NOMO-1 treated with DMSO at 0.1 percent for 48 hours (cell line): Measurements from ENCODE around the gene HAND2.

Experiments
- DNase-seq: peaks from one replicate; lab custom pipeline; 2025; ENCODE audit not compliant: unreplicated experiment; lab: John Stamatoyannopoulos, UW

Gene HAND2

GRCh38 chr4:173503330-173504180 lies 26.5 kb downstream of the HAND2 start:
- peak; percentile 30 for DNase-seq

GRCh38 chr4:173502282-173502681 lies 27.7 kb downstream of the HAND2 start:
- no peak for DNase-seq

- DNase-seq: no peak
Measured at GRCh38 chr4:173501592-173502150, 28.4 kb downstream of the HAND2 start.

DNA sequence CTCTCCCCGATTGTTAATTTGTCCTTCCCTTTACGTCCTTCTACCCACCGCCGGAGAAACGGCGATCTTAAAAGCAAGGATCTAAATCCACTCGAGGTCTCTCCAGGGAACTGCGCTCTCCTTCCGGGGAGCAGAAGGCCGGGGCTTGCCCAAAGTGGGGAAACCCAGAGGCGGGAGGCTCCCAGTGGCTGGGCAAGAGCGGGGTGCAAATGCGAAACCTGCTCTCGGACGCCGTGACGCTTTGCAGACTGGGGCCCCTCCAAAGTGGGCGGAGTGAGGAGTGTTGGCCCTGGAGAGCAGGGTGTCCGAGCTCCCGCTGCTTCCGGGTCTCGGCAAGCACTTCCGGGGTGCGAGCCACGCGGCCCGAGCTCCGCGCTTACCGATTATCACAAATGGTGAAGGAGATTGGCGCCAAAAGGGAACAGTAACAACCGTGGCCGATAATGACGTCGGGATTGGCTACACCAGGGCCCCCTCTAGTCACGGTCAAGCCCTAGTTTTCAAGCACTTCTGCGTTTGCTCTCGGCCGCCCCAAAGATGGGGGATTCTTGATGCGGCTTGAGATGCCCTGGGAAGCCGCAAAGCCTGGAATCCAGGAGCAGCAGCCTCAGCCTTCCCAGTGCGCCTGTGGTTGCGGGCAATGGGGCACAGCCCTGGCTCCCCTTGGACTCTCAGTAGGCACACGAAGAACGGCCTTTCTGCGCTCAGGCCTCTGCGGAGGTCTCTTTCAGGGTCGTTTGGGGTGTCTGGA lies 29.0 kb downstream of the HAND2 start:
- DNase-seq: no peak

DNA sequence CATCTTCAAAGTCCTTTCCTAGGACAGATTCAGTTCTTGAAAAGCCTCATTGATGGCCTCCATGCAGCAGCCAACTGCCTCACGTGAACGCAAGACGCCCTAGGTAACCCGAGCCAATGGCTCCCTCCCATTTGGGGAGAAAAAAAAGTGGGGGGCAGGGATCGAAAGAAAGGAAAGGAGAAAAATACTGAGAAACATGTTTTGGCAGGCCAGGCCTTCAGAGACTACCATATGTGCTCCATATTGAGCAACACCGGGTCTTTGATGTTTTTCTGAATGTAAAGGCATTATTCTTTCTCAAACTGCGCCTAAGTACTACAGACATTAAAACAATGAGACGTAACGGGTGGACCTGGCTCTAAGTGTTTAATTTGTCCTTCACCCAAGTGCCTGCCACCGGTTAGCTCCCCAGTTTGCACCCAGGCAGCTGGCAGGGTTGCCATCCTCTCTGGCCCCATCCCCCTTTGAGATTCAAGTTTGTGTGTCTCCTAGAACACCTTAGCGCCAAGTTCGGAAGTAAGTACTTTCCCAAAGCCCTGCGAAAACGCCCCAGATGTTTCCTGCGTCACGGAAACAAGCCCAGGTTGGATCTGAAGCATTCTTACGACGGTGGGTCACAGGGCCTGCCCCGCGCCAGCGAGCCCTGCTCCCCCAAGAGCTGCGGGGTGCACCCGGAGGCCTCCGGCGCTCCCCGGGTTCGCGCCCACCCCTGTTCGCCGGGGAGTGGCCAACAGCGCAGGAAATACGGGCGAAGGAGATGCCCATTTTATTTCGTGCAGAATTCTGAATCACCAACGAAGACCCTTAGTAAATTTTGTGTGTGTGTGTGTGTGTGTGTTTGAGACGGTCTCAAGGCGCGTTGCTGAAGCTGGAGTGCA lies 30.1 kb downstream of the HAND2 start:
- no peak for DNase-seq

GRCh38 chr4:173498771-173499170 lies 31.3 kb downstream of the HAND2 start:
- no peak for DNase-seq

DNA sequence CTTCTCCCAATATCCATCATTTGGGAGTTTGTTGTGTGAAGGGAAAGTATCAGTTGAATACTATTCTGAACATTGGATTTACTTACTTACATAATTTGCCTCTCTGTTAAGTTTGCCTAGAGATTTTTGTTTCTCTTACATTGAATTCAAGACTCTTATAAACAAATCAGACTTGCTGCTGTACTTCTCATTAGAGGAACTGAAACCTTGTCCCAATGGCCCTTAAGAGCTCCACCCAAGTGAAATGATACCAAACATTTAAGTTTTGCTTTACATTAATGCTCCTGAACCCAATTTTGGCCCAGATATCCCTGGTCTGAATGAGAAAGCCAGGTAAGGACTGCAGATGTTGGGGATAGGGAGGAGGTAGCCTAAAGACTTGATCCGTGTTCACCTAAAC lies 32.0 kb downstream of the HAND2 start:
- peak; percentile 76 for DNase-seq

DNA sequence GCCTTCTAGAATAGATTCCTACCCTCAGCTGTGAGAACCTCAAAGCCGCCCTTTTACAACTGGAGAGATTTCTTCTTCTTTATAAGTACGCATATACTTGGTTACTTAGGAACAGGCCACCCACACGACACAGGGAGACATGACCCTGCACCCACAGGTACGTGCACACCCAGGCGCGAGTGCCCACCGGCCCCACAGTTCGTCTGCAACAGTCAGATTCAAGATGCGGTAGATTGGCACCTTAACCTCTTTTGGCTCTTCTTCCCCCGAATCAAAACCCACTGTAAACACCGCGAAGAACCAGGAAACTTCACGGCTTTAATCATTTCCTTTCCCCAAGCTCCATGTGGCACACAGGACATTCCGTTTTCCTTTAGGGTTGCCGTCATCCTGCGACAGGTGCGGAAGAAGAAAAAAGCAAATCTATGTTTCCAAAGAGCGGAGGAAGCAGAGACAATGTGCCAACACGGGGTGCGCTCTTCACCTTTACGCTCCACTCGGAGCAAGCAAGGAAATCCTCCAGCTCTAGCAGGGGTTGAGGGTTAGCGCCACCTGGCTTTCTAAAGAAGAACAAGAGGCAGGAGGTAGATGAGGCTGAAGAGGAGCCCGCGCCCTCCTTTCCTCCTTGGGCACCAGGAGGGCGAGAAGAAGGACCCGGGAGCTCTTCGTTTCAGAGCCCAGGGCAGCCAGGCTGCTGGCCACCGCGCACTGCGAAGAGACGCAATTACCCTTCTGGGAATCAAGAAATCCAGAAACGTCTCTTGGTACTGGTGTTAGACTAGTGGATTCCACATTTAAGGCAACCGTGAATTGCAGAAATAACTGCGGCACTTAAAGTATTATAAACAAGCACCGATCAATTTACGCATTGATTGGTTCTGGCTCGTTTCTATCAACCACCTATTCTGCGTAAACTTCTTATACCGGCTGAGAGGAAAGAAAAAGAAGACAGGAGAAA lies 35.7 kb downstream of the HAND2 start:
- peak; percentile 79 for DNase-seq

GRCh38 chr4:173493041-173493440 lies 37.0 kb downstream of the HAND2 start:
- DNase-seq: no peak

GRCh38 chr4:173492315-173492714 lies 37.7 kb downstream of the HAND2 start:
- DNase-seq: no peak

GRCh38 chr4:173490817-173491528 lies 39.1 kb downstream of the HAND2 start:
- DNase-seq: peak; percentile 40

GRCh38 chr4:173490256-173490655 lies 39.8 kb downstream of the HAND2 start:
- DNase-seq: peak; percentile 82

- DNase-seq: no peak
Measured at GRCh38 chr4:173489514-173489913, 40.5 kb downstream of the HAND2 start.

DNA sequence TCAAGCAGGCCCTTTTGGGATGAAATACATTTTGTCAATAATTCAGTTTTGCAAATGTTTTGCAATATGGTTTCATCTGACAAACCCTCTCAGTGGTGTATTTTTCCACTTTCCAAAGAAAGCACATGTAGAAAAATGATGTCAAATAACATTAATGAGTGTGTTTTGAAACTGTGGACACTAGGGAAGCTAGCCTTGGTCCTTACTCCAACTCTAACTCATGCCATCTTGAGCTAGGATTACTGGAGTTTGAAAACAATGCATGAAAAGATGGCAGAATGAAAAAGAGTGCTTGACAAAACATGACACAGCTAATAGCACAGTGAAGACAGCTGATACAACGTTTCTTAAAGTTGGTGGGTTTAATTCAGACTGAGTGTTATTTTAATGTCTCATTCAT lies 41.4 kb downstream of the HAND2 start:
- no peak for DNase-seq

- DNase-seq: no peak
Measured at GRCh38 chr4:173488074-173488473, 42.0 kb downstream of the HAND2 start.

DNA sequence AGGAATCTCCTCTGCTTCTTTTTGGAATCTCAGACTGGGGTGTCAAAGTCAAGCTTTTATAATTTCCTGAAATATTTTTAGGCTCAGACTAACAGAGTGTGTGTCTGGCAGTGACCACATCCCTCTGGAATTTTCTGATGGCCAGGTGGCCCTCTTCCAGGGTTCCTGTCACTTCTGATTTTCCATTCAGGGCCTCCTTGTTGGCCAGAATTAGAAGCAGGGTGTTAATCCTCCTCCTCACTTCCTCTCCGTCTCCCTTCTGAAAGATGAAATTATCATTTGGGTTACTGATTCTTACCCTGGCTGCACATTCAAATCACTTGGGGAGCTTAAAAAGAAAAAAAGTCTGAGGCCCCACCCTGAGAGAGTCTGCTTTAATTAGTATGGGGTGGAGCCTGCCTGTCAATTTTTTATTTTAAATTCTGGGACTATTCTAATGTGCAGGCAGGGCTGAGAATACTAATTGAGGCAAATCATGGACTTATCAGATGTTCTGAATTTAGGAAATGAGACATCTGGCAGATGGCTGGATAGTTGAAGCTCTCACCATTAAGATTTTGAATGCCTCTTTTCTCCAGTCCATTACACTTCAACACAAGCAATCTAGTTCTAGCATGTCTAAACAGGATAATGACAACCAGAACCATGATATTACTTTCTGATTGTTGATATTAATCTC lies 43.2 kb downstream of the HAND2 start:
- no peak for DNase-seq

DNA sequence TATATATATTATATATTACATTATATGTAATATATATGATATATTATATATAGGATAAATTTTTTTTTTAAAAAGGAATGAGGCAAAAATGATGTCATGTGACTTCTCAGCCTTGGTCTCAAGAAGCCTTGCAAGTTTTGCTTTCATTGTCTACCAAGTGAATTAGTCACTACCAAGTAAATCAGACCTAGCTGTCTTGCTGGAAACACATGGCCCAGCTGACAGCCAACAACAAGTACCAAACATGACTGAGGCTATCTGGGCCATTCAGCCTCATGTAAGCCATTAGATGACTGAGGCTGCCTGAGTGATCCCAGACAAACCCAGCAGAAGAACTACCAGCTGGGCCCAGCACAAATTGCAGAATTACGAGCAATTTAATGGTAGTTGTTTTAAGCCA lies 44.9 kb downstream of the HAND2 start:
- no peak for DNase-seq

GRCh38 chr4:173482330-173482931 lies 47.6 kb downstream of the HAND2 start:
- DNase-seq: no peak
